Measurements from ENCODE around the gene GOLGA8Q. TPM values are rescaled to one million over a fixed set of nuclear protein-coding genes. Genes with fewer than 3 reads are reported as not detected.
"Not testable (repeated sequence)": the region's sequence is repeated elsewhere in the genome, so short reads cannot be mapped to it uniquely, and the experiment has no call there.

The GOLGA8Q gene, protein sequence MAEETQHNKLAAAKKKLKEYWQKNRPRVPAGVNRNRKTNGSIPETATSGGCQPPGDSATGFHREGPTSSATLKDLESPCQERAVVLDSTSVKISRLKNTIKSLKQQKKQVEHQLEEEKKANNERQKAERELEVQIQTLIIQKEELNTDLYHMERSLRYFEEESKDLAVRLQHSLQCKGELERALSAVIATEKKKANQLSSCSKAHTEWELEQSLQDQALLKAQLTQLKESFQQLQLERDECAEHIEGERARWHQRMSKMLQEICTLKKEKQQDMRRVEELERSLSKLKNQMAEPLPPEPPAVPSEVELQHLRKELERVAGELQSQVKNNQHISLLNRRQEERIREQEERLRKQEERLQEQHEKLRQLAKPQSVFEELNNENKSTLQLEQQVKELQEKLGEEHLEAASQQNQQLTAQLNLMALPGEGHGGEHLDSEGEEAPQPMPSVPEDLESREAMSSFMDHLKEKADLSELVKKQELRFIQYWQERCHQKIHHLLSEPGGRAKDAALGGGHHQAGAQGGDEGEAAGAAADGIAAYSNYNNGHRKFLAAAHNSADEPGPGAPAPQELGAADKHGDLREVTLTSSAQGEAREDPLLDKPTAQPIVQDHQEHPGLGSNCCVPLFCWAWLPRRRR
- total RNA-seq: not detected

DNA sequence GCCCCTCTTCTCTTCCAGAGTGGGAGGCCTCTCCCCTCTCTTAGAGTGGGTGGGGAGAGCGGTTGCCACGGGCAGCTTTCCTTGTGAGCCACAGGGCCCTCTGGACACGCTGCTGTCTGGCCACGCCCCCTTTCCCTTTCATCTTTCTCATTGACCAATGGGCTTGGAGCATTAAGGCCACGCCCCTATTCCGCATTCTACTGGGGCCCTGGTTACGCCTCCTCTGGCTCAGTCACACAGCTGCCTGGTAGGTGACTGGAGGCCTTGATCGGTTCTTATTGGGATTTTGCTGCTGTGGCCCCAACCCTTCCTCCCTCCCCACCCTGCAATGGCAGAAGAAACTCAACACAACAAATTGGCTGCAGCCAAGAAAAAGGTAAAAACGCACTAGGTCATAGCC lies at the start of gene GOLGA8Q:
GOLGA8Q (plus strand) TSS at position 301 of the 400 bp plus-strand sequence; CDS start at position 329, 28 bp downstream.
- not testable (repeated sequence) for DNase-seq

DNA sequence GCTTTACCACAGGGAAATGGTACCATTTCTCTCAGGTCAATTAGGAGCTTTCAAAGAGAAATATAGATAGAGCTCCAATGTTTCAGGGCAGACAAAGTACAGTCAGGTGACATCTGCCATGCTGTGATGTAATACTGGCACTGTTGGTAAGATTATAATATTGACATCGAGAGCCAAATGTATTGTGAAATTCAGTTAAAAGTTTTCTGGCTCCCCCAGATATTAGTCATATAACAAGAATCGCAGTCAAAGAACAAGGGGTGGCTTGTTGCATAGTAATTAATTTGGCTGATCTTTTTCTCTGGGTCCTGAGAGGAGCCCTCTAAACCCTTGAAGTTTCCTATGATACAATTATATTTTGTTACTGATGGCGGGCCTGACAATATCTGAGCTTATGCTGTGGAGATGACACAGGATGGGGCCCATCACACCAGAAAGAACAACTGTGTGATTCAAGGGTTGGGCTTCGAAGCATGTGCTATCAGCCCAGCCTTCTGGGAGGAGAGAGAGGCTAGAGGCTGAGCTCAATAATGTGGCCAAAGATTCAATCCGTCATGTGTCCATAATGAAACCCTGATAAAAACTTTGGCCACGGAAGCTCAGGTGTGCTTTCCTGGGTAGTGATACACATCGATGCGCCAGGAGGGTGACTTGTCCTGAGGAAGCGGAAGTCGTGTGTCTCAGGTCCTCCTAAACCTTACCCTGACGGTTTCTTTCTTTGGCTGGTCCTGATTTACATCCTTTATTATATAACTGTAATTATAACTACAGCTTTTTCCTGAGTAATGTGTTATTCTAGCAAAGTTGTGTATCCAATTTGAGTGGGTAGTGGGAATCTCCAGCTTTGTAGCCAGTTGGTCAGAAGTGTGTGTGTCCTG lies 48.7 kb upstream of the GOLGA8Q start:
- not testable (repeated sequence) for DNase-seq

DNA sequence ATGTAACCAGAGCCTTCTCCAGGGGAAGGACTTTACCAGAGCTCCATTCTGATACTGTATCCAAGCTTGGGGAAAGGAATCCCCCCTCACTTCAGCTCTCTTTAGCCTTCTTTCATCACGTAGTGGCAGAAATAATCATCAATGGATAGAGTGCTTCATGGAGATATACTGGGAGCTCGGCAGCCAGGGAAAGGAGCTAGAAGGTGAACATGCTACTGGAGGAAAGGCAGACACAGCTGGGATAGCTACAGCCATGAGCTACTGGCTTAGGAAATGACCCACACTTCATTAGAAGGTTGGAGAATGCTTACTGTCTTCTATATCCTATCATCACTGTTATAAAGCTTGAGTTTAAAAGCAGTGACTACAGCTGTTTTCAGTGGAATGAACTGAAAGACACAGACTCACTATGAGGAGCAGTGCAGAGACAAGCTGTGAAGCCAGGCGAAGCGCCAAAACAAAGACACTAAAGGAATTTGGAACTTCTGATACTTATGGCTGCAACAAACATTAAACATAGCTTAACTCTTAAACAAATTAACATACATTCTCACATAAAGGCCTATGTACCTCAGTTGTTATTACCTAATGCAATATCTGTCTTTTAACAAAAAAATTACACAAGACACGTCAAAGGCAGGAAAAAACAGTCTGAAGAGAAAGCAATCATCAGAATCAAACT lies 47.5 kb upstream of the GOLGA8Q start:
- DNase-seq: not testable (repeated sequence)

DNA sequence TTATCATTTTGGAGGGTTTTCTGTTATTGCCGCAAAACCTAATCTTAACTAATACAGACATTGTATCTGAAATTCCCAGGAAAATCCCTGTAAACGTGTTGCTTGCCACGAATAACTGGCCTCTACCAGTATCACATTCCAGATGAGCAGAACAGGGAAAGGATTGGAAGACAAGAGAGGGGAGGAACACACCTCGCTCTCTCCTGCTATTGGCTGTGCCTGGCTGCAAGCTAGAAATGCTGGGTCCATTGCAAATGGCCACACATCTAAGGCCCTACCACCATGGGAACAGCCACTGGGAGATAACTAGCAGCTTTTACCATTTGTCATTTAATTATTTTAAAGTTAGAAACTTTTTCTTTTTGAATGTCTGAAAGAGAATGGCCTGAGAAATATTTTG lies 37.3 kb upstream of the GOLGA8Q start:
- not testable (repeated sequence) for DNase-seq

DNA sequence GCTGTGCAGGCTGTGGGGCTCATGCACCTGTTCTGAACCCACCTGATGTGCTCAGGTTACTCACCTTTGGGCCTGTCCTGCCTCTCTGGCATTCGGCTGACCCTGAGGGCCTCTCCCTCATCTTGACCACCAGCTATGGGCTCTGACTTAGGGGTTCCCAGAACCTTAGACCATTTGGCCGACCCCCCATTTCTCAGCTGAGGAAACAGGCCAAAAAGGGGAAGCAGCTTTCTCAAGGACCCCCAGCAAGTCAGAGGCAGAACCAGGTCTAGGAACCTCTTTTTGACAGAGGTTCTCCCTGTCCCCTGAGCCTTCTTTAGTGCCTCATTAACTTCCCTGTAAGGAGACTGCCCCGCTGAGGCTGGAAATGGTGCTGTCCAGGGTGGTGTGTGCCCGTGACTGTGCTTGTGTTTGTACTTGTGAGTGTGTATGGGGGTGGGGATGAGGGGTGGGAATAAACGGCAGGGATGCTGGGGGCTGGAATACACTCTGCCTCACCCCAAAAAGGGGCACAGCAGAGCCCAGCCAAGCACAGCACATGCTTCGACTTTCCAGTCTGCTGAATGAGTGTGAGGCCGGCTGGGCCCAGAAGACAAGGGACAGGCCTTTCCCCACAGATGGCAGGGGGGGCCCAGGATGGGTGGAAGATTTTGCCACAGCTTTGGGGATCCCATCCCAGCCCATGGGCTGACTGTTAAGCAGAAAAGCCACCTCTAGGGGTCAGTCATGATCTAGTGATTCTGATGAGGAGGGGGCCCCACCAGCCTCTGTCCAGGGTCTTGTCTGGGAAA lies 28.2 kb upstream of the GOLGA8Q start:
- not testable (repeated sequence) for DNase-seq

DNA sequence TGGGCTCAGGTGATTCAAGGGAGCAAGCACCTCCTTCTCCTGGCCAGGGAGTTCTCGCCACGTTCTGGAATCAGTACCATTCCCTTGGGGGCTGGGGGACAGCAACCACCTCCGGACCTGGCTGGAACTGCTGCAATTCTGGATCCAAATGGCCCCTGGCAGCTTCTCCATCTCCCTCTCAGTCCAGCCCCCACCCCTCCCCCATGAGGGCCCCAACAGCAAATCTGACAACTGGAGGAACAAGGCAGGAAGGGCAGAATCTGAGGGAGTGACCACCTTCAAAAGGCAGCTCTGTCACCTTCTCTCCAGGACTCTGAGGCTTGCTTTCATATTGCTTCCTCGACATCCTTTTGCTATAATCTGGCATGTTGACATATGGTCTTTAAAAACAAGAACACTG lies 25.9 kb upstream of the GOLGA8Q start:
- DNase-seq: not testable (repeated sequence)

DNA sequence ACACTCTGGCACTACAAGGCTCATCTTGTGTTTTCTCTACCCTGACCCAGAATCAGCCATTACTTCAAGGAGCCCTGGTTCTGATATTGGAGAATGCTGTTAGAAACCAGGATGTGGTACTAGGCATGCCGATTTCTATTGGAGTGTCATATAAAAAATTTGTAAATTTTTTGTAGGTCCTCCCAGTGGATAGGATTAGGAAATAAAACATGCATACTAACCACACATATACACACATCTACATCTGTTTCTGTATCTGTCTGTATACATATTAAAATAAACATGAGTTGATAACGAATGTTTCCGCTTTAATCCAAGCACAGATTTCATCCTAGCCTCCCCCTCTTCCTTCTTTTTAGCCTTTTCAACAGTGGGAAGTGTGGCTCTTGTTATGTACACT lies 22.8 kb upstream of the GOLGA8Q start:
- DNase-seq: not testable (repeated sequence)

DNA sequence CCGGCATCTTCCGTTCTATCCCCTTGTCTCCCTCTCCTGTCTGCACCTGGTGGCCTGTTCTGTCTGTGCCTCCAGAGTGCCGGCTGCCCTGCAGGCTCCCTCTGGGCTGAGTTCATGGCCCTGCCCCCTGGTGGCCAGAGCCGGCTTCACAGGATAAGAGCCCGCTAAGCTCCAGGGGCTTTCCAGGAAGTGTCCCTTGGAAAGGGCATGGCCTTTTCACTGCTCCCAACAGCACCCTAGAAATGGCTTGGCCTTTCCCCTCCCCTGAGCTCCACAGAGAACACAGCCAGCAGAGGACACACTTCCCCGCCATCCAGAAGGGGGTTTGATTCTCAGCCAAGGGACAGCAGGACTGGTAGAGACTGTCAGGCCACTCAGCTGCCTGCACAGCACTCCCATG lies 15.1 kb downstream of the GOLGA8Q start:
- not testable (repeated sequence) for DNase-seq

DNA sequence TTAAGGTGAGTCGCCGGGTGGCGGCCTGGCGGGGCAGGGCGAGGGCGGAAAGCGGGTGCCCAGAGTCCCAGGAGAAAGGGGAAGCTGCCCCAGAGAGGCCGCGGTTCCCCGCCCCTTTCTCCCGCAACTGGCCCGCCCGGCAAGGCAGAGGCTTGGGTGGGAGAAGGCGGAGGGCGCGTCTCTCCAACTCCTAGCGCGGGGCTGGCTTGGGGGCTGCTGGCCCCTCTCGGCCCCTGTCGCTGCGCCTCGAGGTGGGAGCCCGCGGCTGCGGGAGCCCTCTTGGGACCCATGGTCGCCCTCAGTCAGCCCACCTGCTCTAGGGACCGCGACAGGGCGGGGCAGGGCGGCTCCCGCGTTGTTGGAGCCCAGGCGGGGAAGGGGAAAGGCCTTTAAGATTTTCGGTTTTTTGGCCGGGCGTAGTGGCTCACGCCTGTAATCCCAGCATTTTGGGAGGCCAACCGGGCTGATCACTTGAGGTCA lies 21.2 kb downstream of the GOLGA8Q start:
- not testable (repeated sequence) for DNase-seq

DNA sequence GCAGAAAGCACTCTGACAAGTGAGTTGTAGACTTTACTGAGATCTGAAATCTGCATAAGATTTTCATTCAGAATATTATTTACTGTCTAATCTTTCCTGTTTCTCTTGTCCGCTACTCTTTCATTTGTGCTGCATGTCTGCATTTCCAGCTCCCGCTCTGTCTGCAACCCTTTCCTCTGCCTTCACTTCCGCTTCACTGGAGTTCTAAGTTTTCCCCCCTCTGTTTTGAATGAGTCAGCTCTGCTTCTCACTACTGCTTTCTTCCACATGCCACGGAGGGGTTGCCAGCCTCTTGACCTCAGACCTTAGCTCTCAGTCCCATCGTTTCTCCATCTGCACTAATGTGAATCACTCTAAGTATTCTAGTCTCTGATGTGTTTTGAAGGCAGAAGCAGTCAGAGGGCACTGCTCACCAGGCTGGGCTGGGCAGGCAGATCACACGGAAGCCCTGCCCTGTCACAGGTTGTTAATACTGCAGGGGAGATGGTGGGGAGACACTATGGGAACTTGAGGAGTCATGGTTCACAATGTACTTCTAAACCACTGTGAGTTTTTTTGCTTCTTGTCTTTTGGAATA lies 27.6 kb downstream of the GOLGA8Q start:
- DNase-seq: not testable (repeated sequence)

DNA sequence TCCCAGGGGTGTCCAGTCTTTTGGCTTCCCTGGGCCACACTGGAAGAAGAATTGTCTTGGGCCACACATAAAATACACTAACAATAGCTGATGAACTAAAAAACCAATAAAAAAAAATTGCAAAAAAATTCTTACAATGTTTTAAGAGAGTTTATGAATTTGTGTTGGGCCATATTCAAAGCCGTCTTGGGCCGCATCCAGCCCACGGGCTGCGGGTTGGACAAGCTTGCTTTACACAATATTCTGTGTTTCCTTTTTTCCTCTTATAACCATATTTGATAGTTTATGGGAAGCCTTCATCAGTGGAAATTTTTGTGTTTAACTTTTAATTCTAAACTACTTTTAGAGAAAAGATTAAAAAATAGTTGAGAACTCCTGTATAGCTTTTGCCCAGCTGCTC lies 28.9 kb downstream of the GOLGA8Q start:
- DNase-seq: not testable (repeated sequence)

DNA sequence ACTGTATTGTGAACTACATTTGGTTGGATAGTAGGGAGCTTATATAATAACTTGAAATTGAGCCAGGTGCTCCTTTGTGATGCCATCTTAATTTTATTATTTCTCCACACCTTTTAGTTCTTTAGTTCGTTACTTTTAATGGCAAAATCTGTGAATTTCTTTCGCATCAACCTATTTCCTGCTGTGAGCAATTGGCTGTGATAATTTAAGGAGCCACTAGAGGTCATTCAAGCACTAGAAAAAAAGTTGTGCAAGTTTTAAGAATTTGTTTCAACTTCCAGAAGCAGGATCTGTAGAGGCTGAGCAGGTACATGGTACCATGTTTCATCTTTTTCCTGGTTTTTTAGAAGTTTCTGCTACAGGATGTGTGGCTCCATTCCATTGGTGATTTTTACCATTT lies 47.1 kb downstream of the GOLGA8Q start:
- DNase-seq: not testable (repeated sequence)

DNA sequence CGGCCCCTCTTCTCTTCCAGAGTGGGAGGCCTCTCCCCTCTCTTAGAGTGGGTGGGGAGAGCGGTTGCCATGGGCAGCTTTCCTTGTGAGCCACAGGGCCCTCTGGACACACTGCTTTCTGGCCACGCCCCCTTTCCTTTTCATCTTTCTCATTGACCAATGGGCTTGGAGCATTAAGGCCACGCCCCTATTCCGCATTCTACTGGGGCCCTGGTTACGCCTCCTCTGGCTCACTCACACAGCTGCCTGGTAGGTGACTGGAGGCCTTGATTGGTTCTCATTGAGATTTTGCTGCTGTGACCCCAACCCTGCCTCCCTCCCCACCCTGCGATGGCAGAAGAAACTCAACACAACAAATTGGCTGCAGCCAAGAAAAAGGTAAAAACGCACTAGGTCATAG lies 51.9 kb downstream of the GOLGA8Q start, which contains the start of gene GOLGA8H:
GOLGA8H (plus strand) TSS at position 233 of the 400 bp plus-strand sequence; CDS start at position 331, 98 bp downstream.
- not testable (repeated sequence) for DNase-seq

Data from effector CD4-positive, alpha-beta T cell (primary cell).